Fibroblast of skin of right biceps (primary cell): ENCODE data around the gene NELL1.

Experiments used
- DNase-seq: peaks from one replicate; pipeline ENCODE4 v3.0.0-alpha.2; 2013

The NELL1 gene

DNA sequence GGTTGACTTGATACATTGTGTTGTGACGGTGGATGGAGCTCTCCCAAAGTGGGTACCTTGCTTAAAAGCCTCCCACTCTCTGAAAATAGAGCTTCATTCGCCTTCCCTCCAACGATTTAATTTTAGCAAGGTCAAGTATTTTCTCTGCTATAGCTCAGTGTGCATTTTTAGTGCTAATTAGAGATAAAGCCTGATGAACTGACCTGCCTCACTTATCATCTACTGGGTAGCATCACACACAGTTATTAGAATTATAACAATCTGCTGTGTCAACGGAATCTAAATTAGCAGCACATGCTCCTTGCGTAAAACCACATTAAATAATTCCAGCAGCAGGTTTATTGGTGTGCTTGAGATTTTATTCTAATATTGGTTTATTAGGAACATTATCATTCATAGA is 701.7 kb downstream of the NELL1 start:
- DNase-seq: no peak

DNA sequence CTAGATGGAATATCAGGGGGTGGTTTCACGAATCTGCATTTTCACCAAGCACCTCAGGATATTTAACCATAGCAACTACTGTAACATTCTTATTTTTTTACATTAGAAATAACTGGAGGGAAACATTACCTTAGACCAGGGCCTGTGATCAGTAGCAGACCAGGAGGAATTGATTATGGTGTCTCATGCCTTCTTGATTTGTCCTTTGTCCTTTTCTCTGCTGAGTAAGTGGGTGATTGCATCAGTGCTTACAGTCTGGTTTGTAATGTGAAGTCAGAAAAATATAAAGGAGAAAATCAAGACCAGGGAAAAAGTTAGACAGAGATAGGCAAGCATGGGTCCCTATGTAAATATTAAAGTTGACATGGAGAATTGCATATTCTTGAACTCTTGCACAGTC is 703.3 kb downstream of the NELL1 start:
- DNase-seq: no peak

DNA sequence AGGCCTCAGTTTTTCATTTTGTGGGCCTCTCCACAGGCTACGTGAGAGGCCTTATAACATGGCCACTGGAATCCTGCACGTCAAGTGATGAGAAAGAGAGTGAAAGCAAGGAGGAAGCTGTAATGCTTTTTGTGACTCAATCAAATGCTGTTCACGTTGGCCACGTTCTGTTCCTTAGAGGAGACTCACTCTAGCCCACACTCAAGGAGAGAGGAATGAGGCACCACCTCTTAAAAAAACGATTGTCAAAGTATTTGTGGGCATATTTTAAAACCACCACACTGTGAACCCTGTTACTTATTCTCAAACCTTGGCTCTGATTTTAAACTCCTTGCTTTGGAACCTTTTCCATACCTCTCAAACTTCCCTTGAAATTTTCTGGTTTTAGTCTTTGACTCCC is 705.0 kb downstream of the NELL1 start:
- no peak for DNase-seq

DNA sequence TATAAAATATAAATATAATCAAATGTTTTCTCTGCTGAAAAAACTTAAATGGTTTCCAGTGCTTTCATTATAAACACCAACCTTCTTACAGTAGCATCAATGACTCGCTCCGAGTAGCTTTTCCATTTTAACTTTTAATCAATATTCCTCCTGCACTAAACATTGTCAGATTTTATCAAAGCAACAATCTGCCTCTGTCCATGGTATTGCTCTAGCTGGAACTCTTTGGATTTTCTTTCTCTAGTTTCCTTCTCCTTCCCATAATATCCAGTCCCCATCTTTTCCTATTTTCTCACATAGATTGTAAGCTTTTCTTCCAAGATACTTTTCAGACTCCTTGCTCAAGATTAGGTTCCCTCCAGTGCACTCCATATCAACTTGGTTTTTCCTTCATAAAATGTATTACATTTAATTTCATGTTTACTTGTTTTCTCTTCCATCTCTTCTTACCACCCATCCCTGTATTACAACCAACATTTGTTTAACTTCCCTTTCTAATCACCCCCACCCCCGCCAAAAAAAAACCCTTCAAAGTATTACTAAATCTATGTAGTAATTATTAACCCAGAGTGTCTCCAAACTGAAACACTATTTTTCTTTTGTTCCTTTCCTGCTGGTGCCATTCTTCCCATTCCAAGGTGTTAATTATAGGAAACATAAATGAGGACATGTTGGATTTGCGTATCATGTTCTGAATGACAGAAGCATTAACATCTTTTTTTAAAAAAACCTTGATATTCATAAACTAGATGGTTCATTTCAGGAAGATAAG is 716.5 kb downstream of the NELL1 start:
- no peak for DNase-seq

DNA sequence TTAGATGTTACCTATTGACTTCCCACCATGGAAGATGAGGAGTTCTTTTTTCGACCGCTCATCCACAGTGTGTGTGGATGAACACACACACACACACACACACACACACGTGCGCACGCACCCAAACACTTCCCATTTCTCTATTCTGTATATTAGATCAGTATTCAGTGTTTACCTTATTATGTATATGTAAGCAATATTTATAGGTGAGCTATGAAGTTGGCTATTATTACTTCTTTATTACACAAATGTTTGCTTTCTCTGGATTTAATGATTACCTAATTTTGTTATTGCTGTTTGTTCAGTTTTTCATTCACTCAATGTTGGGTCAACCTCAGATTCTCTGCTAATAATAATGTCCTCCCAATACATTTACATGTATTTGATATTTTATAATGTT is 721.0 kb downstream of the NELL1 start:
- DNase-seq: no peak

DNA sequence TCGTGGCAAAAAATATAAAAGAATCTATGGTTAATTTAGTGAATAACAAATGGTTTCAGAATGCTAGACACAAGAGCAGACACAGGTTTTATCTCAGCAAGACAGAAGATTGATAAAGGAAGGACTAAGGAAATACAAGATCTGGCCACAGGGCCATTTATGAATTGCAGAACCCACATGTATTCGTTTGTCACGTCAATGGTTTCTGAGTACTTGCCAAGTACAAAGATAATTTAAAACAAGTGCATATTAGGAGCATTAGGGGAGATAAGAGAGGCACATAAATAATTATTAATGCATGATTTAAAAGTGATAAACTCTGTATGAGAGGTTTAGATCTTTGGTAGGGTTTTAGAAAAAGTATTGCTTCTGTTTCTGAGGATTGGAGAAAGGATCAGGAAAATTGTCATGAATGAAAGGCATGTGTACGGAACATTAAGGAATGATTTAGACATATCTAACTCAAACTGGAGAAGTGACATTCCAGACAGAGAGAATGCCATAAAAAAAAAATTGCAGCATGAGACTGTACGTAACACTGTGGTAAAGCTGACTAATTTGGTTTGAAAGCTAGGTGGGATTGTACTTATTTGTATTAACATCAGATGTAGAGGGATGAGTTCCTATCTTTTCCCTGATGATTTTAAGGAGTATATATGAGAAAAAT is 727.1 kb downstream of the NELL1 start:
- DNase-seq: no peak

DNA sequence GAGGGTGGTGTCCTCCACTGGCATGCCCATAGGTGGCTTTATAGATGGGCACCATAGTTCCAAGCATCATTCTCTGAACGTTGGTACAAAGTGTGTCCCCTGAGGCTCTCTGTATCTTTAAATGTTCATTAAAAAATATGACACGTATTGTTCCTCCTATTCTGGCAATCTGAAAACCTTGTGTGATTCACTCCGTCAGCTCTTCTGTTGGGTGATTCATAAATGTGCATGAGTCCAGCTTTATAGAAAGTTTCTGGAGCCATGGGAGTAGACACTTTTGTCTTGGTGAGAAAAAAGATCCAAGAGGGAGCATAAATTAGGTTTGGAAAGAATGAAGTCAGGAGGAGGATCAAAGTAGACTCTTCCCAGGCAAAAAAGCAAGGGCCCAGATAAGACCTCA is 728.8 kb downstream of the NELL1 start:
- DNase-seq: no peak

DNA sequence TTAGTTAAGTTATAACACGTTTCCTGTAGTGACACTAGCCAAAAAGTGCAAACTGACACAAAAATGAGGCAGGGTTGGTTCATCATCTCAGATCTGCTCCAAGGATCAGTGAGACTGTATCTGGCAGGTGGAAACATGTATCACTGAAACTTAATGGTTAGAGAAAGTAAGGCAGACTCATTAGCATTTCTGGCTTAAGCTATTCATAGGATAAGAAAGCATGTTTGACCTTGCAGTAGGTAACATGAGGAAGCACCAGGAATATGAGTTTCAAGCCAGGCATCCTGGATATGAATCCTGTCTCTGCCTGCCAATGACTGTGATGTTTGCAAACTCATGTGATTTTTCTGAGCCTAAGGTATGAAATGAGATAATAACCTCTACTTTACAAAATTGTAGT is 732.1 kb downstream of the NELL1 start:
- DNase-seq: no peak

DNA sequence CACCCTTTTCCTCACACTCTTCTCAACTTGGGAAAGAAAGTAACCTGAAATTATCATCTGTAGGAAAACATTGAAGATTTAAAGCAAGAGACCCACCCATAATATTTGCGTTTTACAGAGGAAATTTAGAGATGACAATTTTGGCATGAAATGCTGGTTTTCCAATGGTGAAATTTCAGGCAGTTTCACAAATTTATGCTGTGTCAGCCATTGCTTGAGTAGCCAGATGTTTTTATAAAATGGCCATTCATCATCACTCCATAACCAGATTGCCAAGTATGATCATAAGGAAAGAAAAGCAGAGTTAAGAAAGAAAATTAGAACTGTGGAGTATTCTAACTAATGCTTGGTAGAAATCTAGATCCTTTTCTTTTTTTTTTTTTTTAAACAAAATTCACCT is 732.9 kb downstream of the NELL1 start:
- DNase-seq: no peak

DNA sequence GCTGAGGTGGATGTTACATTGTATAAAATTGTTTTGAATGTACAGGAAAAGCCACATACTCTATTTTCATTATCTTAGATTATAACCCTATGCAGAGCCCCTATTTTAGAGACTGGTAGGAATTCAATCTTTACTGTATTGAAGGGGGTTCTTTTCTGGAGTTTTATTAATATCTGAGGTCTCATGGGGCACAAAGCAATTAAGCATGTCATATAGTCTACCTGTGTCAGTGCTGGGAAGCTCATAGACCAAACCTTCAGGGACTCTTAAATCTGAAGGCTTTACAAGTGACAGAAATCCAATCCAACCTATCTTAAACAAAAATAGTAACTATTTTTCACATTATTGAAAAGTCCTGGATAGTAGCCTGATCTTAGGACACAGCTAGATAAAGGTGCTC is 733.7 kb downstream of the NELL1 start:
- no peak for DNase-seq

DNA sequence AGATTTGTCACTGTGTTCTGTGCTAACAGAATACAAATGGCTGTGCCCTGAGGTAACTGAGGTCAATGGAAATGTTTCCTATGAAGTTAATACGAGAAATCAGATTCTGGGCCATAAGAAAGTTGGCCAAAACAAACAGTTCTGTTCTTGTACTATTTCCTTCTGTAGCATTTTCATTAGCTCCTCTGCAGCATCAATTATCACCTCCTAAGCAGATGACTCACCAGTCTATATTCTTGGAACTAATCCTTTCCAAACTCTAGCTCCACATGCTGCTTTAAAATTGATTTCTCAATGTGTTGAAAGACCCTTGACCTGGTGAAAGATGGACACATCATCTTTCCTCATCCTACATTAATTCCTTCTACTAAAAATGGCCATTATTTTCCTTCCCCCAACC is 736.0 kb downstream of the NELL1 start:
- no peak for DNase-seq

DNA sequence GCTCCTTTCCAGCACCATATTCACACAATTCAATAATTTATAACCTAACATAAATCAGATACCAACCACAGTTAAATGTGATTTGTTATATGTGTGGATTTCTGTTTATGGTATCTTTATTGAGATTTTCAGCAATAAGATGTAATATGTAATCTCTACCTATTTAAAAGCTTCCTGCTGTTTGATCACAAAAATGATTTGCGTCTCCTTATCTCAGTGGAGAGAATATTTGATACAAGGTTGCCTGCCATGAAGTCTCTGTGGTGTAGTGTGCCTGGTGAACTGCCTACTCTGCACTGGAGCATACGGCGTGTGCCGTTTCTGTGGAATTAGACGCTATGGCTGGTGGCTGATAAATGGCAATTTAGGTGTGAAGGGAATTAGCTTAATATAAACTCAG is 741.1 kb downstream of the NELL1 start:
- DNase-seq: no peak

DNA sequence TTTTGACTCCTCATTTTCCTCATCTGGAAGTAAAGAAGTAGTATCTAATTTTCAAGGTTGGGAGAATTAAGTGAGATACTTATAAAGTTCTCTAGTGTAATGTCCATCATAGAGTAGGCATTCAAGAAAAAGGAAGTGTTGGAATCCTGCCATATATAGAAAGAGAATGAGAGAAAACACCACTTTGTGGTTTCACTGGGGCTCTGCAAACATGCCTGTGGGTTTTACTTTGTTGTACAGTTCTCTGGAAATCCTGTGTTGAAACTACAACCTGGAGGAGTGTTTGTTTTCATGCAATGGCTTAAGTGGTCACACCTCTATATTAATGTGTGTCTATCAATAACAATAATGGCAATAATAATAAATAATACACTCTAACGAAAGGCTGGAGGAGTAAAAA is 741.7 kb downstream of the NELL1 start:
- DNase-seq: no peak

DNA sequence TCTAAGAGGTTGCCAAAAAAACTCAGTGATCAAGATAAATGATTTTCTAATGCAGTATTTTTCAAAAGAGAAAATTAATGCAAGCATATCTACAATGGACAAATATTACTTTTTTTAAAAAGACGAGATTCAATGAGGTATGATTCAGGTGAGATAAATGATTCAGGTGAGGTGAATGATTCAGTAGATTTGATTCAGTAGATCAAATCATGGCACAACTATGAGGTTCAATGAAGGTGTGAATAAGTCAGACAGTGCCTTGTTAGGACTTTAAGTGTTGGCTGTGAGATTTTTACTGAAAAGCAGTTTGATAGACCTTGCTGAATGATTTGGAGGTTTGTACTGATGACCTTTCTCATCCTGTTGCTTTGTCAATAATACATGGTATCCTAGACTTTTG is 742.2 kb downstream of the NELL1 start:
- DNase-seq: no peak

DNA sequence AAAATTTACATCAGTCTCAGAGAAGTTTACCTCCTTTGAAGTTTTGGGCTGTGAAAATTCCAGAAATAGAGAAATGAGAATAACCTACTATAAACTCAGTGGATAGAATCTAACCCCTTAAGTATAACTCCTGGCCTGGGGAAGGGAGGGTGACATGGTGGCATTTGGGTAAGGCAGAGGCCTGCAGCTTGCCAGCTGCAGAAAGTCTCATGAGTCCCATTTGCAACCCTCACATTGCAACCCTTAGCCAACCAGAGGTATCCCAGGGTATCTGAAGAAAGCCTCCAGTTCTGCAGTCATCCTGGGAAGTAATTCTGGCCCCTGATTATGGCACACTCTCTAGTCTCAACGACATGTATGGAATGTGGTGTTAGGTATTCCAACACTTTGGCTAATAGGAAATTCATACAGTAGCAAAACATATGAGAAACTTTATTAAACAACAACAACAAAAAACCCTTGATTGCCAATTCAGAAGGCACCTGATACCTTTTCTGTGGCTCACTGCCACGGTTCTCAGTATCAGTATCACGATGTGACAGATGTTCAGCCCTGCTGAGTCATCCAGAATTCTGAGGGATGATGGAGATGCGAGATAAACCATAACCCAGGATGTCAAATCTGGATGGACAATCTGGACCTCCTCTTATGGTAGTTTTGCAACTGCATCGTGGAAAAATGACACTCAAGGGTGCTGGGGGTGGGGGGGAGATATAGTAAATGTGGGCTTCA is 743.4 kb downstream of the NELL1 start:
- DNase-seq: no peak

DNA sequence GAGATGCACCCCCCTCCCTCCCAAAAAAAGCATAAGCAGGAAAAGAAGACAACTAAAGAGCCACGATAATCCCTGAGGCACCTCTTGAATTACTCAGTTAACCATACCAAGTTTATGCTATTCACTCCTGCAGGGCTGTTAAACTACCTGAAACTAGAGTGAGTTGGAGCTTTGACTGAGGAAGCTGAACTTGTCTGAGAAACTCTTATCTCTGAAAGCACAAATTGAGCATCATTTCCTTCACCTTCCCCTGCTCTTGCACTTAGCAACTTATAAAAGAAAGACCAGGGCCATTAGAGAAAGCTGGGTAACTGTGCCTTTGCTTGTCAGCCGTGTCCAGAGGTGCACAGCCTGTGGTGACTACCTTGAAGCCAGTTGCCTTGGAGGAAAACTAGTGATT is 745.6 kb downstream of the NELL1 start:
- no peak for DNase-seq

DNA sequence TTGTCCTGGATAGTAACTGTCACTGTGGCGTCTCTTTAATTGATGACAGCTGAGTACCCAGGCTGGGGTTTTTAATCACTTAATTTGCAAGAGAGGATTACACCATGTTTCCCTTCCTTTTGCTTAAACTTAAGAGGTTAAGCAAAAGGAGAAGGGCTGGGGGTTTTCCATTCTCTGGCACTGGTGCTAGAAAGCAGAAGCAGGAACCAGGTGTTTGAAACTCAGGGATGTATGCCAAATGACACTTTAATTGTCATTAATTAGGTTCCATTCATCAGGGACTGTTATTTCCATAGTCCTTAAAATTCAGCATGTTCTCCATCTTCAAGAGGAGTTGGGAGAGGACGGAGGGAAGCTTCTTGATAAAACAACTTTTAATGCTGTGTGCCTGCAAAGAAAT is 746.2 kb downstream of the NELL1 start:
- no peak for DNase-seq

DNA sequence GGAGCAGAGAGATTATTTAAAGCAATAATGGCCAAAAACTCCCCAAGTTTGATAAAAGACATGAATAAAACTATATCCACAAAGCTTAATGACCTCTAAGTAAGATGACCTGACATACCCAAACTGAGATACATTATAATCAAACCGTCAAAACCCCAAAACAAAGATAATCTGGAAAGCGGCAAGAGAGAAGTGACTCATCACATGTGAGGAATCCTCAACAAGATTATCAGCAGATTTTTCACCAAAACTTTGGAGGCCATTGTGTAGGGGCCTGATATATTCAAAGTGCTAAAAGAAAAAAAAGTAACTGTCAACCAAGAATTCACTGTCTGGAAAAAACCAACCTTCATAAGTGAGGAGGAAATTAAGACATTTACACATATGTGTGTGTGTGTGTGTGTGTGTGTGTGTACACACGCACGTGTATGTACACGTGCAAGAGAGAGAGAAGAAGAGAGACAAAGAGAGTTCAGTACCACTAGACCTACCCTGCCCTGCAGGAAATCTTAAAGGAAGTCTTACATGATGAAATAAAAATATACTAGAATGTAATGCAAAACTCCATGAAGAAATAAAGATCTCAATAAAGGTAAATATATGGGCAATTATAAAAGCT is 752.4 kb downstream of the NELL1 start:
- DNase-seq: no peak

DNA sequence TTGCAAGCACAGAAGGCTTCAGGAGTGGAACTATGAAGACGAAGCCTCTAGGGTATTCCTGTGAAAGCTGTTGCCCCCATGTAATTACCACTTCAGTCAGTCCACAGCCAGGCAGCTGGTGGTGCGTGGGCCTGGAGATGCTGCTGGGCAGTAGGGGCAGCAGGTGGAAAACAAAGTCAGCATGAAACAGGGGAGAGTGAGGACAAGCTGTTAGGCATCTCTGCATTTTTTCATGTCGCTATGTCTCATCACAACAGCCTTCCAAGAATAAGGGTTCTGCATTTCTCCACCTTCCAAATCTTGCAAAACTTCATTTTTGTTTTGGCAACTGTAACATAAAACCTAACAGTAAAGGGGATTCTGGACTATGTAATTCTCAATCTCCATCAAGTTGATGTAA is 757.5 kb downstream of the NELL1 start:
- no peak for DNase-seq

DNA sequence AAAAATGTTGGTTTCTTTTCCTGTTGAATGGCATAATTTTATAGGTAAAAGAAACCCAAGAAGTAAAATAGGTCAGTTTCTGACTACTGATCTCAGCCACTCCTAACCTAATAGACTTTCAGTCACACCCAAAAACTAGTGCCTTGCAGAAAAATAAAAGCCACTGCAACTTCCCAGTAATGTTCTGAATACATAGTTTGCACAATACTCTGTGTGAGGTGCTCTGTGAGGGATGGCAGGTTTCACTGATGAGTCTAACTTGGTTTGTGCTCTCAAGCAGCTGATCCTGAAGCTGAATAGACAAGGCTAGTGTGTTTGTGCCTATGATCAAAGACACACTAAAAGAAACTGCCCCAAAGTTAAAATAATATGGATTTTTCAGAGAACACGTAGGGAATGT is 758.3 kb downstream of the NELL1 start:
- no peak for DNase-seq

DNA sequence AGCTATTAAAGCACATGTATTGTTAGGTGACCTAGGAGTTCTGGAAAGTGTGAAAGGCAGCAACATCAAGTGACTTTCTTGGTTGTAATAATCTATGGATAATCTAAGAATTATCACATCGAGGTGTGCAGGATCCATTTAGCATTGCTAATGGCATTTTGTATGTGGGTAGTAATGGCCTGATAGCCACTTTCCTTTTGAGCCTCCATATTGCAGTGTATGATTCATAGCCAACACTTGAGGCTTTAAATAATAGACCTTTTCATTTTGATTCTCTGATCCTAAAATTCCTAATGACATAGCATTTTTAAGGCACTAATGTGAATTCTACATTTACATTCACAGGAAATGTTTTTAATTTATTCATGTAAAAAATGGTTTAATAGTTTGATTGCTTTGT is 759.4 kb downstream of the NELL1 start:
- no peak for DNase-seq

DNA sequence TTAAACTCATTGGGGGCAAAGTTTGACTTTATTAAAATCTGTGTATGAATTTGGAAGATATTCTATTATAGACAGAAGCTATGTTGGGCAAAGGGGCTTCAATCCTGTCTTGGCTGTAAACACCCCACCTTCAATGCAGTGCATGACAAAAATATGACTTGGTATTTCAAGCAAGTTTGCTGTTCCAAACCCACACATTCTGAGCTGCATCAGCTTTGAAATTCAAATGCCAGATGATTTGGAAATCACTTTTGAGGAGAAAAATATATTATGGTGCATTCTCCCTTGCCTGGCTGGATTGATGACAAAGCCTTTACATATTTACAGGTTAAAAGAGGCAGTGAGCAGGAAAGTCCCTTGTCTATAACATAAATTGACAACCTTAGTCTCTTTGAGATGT is 760.0 kb downstream of the NELL1 start:
- DNase-seq: no peak

DNA sequence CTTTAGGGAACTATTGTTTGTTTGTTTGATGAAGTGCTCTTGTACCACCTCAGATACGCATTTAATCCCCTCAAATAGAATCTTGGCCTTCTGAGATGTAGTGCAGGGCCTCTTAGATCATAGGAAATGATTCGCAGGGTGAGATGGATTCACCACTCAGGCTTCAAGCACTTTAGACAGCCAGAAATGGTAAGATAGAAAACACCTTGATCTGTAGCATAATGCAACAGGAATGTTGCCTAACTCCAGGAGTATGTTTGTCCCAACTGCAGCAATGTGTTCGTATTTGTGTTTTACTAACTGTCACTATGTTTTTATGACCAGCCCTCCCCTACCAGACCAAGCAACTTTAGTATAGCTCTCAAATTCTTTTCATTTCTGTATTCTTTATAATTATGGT is 761.2 kb downstream of the NELL1 start:
- DNase-seq: no peak
